NOMO-1 treated with dmso at 0.1 percent for 144 hours (cell line): ENCODE data around the gene NOB1.
"Not testable (repeated sequence)": the region's sequence is repeated elsewhere in the genome, so short reads cannot be mapped to it uniquely, and the experiment has no call there.

Experiments used
- DNase-seq: peaks from one replicate; lab custom pipeline; 2025; ENCODE audit not compliant: unreplicated experiment; lab: John Stamatoyannopoulos, UW

Gene NOB1

DNA sequence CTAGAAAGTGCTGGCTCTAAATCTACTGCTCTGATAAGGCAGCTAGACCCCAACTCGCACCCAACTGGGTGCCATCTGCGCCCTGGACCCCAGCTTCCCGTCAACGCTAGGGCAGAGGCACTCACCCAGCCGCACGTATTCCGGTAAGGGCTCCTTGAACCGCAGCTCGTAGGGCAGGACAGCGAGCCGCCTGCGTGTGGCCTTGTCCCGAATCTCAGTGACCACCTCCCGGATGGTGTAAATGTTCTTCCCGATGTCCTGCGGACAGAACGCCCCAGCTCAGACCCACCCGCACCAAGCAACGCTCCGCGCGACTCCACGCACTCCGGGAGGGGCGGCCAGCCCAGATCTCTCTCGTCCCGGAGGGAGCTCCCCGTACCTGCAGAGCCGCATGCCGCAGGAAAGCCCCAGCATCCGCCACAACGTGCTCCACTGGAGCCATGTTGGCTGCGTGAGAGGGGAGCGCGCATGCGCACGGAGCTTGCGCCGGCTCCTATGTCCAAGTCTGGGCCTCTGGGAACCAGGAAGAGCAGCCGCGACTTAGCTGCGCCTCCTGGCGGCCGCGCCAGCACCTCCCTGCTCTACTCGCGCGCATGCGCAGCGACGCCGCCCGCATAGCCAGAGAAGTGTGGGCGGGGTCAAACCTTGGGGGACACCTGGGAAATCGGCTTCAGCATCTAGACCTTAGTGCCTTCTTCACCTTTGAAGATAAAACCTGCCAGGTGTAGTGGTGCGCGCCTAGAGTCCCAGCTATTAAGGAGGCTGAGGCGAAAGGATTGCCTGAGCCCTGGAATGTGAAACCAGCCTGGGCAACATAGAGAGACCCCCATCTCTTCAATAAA, at the start of gene NOB1:
TSS of gene NOB1 (minus strand) at position 458 of the 842 bp plus-strand sequence. CDS start at position 442, 16 bp downstream.
- DNase-seq, result peak; percentile 93

DNA sequence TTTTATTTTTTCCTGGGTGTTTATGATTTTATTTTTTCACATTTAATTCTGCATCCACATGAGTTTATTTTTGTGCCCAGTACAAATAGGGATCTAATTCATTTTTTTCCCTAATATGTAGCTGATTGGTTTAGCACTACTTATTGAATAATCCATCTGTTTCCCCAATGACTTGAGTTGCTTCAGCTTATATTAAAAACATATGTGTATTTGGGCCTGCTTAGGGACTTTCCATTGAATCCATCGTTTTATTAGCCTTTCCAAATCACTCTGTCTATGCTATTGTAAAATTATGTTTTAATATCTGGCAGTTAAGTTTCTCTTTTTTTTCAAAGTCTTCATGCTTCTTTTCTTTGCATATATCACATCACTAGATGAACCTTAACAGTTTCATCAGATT, 49.6 kb upstream of the NOB1 start:
- DNase-seq, result no peak

DNA sequence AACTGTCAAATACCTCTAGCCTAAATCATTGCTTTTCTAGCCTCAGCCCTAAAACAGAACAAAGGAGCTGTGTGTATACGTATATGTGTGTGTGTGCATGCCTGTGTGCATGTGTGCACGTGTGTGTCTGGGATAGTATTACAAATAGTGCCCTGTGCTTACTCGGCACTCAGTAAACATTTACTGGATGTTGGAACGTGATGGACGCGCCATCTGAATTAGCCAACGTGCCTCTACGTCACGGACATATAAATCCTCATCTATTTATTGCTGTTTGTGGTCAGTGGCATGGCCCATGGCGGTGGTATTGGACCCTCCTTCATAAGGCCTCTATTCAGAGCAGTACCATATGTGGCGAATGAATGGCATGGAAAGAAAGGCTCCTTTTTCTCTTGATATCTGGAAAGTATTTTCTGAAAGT, 44.9 kb upstream of the NOB1 start:
- no peak for DNase-seq

DNA sequence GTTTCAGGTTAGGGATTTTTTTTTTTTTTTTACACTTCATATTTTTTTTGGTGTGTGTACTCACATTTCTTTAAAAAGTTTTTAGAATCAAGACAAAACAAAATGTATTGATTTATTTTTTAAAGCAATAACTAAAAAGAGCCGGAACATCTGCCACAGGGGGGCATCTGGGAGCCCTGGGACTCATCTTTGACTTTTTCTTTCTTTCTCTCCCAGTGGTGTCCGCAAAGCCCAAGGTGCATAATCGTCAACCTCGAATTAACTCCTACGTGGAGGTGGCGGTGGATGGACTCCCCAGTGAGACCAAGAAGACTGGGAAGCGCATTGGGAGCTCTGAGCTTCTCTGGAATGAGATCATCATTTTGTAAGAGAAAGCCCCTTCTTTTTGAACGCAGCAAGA, 43.7 kb upstream of the NOB1 start:
- no peak for DNase-seq

DNA sequence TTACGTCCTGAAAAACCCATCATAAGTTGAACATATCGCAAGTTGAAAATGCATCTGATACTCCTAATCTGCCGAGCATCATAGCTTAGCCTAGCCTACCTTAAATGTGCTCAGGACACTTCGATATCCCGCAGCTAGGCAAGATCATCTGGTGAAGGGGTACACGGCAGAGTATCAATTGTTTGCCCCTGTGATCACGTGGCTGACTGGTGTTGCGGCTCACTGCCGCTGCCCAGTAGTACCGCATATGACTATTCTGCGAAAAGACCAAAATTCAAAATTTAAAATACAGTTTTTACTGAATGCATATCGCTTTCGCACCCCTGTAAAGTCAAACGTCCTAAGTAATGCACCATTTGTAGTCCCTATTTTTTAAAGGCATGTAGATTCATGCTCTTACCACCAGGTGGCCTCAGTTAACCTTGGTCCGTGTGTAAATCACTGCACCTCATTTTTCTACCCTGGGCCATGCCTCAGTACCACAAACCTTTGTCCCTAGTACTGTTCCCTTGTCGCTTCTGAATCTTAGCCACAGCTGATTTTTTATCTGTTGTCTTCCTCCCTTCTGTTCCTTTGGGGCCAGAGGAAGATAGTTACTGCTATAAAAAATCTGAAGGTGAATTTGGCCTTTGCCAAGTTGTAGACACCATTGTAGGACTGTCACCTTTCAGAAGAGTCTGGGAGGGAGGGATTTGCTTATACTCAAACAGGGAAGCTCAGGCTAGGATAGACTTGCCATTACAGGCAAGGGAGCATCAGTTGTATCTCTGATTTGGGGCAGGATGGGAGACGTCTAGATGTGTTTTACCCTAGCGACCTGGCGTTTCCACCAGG, 41.8 kb upstream of the NOB1 start:
- no peak for DNase-seq

DNA sequence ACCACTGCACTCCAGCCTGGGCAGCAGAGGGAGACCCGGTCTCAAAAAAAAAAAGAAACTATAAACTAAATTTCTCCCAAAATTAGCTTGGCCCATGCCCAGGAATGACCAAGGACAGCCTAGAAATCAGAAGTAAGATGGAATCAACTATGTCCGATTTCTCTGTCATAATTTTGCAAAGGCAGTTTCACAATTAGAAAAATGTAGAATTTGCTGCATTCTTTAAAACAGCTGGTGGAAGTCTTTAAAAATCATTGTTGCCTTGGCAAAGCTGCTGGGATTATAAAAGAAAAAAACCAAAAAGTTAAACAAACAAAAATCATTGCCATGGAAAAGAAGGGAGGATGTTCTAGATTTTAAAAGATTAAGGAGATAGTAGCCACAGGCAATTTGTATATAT, 39.8 kb upstream of the NOB1 start:
- DNase-seq, result no peak

DNA sequence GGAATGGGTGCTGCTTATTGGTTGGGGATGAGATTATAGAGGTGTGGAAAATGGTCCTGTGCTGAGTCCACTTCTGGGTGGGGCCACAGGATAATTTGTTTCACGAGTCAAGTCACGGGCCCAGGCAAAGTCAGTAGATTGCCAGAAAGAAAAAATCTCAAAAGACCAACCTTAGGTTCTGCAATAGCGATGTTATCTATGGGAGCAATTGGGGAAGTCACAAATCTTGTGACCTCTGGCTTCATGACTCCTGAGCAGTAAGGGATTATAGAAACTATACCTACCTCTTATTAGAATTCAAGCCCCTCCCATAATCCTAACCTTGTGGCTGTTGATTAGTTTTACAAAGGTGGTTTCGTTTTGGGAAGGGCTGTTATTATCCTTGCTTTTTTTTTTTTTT, 38.8 kb upstream of the NOB1 start:
- DNase-seq, result no peak

DNA sequence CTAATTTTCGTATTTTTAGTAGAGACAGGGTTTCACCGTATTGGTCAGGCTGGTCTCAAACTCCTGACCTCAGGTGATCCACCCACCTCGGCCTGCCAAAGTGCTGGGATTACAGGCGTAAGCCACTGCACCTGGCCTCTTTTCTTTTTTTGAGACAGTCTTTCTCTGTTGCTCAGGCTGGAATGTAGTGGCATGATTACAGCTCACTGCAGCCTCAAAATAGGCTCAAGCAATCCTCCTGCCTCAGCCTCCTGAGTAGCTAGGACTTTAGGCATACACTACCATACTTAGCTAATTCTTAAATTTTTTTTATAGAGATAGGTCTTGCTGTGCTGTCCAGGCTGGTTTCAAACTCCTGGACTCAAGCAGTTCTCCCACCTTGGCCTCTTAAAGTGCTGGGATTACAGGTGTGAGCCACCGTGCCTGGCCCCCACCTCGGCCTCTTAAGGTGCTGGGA, 36.7 kb upstream of the NOB1 start:
- not testable (repeated sequence) for DNase-seq

DNA sequence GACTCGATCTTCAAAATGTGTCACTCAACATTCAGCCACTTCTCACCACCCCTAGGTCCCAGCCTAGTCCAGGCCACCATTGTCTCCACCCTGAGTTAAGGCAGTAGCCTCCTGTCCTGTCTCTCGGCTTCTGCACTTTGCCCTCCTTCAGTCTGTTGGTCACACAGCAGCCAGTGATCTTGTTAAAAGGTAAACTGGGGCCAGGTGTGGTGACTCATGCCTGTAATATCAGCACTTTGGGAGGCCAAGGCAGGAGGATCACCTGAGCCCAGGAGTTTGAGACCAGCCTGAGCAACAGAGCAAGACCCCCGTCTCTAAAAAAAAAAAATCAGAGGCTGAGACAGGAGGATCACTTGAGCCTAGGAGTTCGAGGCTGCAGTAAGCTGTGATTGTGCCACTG, 33.2 kb upstream of the NOB1 start:
- DNase-seq, result no peak

DNA sequence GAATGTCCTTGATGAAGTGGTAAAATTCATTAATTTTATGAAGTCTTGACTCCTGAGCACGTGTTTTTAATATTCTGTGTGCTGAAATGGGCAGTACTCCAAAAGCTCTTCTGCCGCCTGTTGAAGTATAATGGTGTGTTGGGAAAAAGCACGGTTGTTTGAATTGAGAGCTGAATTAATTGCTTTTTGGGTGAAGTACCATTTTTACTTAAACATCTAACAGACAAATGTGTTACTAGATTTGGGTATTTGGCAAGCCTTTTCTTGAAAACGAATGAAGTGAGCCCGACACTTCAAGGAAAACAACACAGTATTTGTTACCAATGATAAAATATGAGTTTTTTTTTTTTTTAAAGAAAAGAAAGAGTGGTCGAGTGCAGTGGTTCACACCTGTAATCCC, 29.9 kb upstream of the NOB1 start:
- DNase-seq, result no peak

DNA sequence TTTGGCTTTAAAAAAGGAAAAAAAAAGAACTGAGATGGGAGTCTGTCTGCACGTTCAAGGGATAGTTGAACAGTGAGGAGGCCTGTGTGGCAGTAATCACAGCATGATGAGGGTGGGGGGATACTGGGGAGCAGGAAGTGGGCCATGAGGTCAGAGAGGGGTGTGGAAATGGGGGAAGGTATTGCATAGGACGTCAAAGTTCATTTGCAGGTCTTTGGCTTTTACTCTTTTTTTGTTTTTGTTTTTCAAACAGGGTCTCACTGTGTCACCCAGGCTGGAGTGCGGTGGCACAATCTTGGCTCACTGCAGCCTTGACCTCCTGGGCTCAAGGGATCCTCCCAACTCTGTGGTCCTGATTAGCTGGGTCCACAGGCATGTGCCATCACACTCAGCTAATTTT, 26.4 kb upstream of the NOB1 start:
- no peak for DNase-seq

DNA sequence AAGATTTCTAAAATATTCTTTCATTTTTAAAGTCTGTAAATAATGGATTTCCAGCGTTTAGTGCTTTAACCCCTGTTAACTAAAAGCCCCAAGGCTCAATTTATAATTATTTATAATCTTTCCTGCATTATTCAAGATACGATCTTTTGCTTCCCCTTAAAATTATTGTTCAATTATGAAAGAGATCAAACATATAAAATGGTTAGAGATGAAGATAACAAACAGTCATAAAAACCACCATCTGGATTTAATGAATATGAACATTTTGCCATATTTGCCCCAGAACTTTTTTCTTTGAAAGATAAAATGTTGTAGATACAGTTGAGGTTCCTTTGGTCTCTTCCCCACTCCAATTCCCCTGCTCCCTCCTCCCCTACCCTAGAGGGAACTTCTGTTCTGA, 25.0 kb upstream of the NOB1 start:
- no peak for DNase-seq

DNA sequence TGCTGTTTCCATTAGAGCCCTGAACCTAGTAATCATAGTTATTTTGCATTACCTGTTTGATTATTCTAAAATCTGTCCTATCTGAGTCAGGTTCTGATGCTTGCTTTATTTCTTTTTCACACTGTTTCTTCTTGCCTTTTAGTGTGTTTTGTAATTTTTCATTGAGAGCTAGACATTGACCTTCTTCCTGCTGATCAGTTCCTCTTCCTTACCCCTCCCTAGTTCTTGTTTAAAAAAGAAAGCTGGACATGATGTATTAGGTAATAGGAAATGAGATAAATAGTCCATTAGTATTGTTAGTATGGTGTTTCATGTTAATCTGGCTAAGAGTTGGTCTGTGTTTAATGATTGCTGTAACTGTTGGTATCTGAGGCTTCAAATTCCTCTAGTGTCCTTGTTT, 20.8 kb upstream of the NOB1 start:
- no peak for DNase-seq

DNA sequence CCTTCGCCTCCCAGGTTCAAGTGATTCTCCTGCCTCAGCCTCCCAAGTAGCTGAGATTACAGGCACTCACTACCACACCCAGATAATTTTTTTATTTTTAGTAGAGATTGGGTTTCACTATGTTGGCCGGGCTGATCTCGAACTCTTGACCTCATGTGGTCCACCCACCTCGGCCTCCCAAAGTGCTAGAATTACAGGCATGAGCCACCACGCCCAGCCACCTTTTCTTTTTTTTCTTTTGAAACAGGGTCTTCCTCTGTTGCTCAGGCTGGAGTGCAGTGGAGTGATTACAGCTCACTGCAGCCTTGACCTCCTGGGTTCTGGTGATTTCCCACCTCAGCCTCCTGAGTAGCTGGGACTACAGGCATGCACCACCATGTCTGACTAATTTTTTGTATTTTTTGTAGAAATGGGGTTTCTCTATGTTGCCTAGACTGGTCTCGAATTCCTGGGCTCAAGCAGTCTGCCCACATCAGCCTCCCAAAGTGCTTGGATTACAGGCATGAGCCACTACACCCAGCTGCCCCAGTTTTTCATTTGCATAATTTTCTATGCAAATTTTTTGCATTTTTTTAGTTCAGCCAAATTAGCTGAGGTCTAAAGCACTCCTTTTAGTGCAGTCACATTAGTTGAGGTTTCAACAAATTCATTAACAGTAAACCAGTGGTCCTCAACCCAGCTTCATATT, 18.7 kb upstream of the NOB1 start:
- DNase-seq, result no peak

DNA sequence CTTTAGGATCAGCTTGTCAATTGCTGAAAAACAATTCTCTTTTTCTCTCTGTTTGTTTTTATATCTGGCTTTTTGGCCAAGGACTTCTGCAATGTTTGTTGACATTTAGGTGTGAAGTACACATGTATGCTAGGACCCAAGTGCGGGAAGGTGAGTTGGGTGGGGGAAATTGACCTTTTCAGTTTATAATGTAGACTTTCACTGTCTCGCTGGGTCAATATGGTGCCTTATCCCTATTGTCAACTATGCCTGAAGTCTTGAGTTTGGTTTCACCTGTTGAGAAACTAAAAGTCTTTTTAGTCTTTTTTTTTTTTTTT, 16.9 kb upstream of the NOB1 start:
- DNase-seq, result no peak

DNA sequence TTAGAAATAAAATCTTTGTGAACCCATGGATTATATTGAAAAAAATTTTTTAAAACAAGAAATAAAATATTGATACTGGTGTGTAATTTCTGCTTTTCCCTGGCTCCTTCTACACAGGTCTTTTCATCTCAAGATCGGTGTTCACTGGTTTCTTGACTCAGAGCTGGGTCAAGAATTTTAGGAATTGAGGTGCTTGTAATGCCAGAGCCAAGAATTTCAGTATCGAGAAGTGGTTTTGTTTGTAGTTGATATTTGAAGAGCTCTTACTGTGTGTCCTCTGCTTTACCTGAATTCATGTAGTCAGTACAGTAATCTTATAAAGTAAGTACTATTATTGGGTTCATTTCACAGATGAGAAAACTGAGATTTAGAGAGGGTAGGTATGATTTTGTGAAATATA, 14.7 kb upstream of the NOB1 start:
- no peak for DNase-seq

DNA sequence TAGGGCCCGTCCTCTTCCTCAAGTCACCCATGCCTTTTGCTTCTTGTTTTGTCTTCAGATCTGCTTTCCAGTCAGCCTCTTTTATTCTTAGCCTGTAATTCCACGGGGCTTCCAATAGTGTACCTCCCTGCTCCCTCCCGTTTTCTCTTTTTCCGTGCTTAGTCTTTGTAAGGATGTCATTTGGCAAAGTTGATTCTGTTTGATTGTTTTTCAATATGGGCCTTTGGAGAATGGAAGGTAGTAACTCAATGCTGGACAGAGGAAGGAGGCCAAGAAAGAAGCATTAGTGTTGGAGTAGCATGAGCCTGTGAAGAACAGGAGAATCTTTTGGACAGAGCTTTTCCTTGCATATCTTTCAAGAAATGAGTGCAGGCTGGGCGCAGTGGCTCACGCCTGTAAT, 13.9 kb upstream of the NOB1 start:
- DNase-seq, result no peak

DNA sequence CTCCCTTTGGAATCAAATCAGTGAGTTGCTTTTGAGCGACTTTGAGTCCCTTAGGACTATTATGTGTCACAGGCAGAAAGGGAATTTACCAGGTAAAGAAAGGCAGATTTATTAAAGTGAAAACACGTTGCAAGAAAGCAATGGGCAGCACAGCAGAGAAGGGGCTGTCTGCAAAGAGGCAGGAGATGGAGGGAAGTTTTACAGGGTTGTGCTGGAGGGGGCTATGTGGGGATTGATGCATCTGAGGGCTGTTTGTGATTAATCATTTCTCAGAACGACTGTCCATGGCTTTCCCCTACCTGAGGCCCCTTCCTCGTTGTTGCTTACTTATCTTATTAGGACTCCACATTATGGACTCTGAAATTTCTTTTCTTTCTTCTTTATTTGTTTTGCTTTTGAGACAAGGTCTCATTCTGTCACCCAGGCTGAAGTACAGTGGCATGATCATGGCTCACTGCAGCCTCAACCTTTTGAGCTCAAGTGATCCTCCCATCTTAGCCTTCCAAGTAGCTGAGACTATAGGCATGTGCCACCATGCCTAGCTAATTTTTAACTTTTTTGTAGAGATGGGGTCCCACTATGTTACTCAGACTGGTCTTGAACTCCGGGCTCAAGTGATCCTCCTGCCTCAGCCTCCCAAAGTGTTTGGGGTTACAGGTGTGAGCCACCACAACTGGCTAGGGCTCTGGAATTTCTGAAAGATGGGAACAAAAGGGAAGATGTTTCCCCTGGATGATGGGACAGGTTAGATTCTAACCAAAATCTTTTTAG, 12.9 kb upstream of the NOB1 start:
- DNase-seq, result no peak

DNA sequence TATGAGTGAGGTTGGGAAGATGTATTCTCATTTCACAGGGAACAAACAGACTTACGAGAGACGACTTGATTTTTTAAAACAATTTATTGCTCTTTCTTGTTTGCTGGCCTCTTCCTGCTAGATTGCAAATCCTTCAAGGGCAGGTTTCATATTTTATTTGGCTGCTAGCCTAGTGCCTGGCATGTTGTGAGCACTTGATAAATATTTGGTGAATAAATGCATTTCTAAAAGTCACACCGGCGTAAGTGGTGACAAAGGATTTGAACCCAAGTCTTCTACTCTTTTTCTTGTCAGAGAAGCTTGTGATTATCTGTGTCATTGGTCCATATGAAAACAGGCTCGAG, 8.8 kb upstream of the NOB1 start:
- DNase-seq, result no peak

DNA sequence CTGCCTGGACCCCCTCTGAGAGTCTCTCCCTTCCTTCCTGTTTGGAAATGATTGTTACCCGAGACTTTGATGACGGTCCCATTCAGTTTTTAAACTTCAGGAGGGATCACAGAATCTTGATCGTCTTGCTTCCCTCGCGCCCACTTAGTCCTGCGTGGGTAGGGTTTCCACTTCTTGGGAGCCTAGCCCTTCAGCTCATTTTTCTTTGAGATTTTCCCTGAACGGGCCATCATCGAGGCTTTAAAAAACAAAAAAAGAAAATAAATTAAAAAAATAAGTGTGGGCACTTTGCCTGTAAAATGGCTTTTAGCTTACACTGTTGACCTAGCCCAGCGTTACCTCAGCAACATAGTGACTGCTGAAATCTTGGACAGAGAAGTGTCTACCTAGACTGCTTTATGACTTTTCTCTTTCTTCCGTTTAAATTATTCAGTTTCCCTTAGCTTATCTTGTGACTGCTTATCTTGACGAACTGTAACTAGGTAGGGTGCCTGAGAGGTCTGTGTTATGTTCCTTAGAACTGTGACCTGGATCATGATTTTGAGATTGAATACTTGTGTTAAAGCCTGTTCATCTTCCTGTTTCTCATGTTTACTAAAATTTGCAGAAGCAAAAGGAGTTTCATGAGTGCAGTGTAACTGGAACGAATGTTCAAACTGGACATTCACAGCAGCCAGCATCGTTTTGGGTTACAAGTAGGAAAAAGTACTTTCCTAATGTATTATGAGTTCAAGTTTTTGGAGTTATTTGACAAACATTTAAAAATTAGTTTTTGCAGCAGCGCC, 8.3 kb upstream of the NOB1 start:
- DNase-seq, result peak; percentile 18
